A549 (cell line): ENCODE data around the gene CDS1. TPM values are rescaled to one million over a fixed set of nuclear protein-coding genes. Genes with fewer than 3 reads are reported as not detected.

Source experiments
- ATAC-seq, 2 experiments: fragments of 200-7000 bp in 1 of 2; fragments of >200 bp in 1 of 2; cut with Nextera tagmentation in 1 of 2; cut with Tn5 transposase in 1 of 2; 3 replicates each; pipeline versions ENCODE4 v1.8.0 to v1.9.1; 2018 to 2020; ENCODE audit warnings: mild to moderate bottlenecking in 1 of 2, moderate library complexity in 1 of 2
- CTCF ChIA-PET: fragments of 300-600 bp; sonication (Branson Sonifier 250); formaldehyde crosslinking; extraction: SDS; loops from one replicate; lab custom pipeline; 2021; ENCODE audit warnings: antibody characterized with exemption, inconsistent platforms; lab: Yijun Ruan, JAX
- POLR2A ChIA-PET: fragments of 350-600 bp; formaldehyde crosslinking; extraction: SDS; loops from one replicate; lab custom pipeline; 2021; ENCODE audit warnings: antibody characterized with exemption, inconsistent platforms; lab: Yijun Ruan, JAX
- DNase-seq, 2 experiments: peaks; one replicate each; pipeline versions ENCODE4 v3.0.0 to v3.0.0-alpha.2; 2011 to 2016; ENCODE audit warnings: low read depth in 1 of 2, low spot score in 1 of 2
- FAIRE-seq: peaks from 2 replicates; lab custom pipeline; 2011; peaks lifted over from hg19 to GRCh38; lab: Jason Lieb, UNC
- H3K27ac ChIP-seq, 2 experiments: fragments of >200 bp; sonication (Bioruptor Twin); formaldehyde crosslinking; 3 replicates each; pipeline ENCODE4 v1.5.1; 2016 to 2017
- H3K4me1 ChIP-seq: fragments of >200 bp; sonication (Bioruptor Twin); formaldehyde crosslinking; 3 replicates; pipeline ENCODE4 v1.6.1; 2016
- H3K4me2 ChIP-seq: fragments of >200 bp; sonication (Bioruptor Twin); formaldehyde crosslinking; 3 replicates; pipeline ENCODE4 v1.6.1; 2016
- H3K4me3 ChIP-seq: fragments of >200 bp; sonication (Bioruptor Twin); formaldehyde crosslinking; 3 replicates; pipeline ENCODE4 v1.5.1; 2016
- H3K9me3 ChIP-seq: fragments of >200 bp; sonication (Bioruptor Twin); formaldehyde crosslinking; 3 replicates; pipeline ENCODE4 v1.6.1; 2016
- CBX8 ChIP-seq: fragments of 200-600 bp; sonication (generic); IDR thresholded peaks from 2 replicates; pipeline ENCODE4 v1.6.1; 2016
- CHD4 ChIP-seq: fragments of 200-600 bp; sonication (generic); IDR thresholded peaks from 2 replicates; pipeline ENCODE4 v1.6.1; 2016; ENCODE audit warnings: antibody characterized with exemption, mild to moderate bottlenecking, borderline replicate concordance
- ESRRA ChIP-seq: fragments of 150-350 bp; IDR thresholded peaks from 2 replicates; pipeline ENCODE4 v1.6.1; 2014; ENCODE audit warnings: mild to moderate bottlenecking, low read length, borderline replicate concordance
- HES2 ChIP-seq: fragments of >200 bp; sonication (Bioruptor Twin); formaldehyde crosslinking; IDR thresholded peaks from 2 replicates; pipeline ENCODE4 v1.6.1; 2016
- HOXB13 ChIP-seq: fragments of 250-450 bp; sonication (Bioruptor Pico); IDR thresholded peaks from 2 replicates; pipeline ENCODE4 v1.5.0; 2020; ENCODE audit warnings: low read depth, mild to moderate bottlenecking, moderate library complexity
- NPAS2 ChIP-seq: fragments of 250-450 bp; sonication (Bioruptor Pico); IDR thresholded peaks from 2 replicates; pipeline ENCODE4 v1.8.0; 2022; ENCODE audit warnings: mild to moderate bottlenecking, moderate library complexity, borderline replicate concordance
- POLR2AphosphoS2 ChIP-seq: conservative IDR thresholded peaks from 2 replicates; pipeline ENCODE4 v1.6.1; 2012; ENCODE audit warnings: low read length, improper control_type of control experiment, inconsistent platforms
- RAD21 ChIP-seq, 2 experiments: fragments of >200 bp in 1 of 2; sonication (Bioruptor Twin) in 1 of 2; formaldehyde crosslinking in 1 of 2; IDR thresholded peaks in 1 of 2; conservative IDR thresholded peaks in 1 of 2; 2 replicates in 1 of 2; 3 replicates in 1 of 2; pipeline ENCODE4 v1.6.1; 2012 to 2018; ENCODE audit warnings: inconsistent platforms in 1 of 2
- SMC3 ChIP-seq: fragments of >200 bp; sonication (Bioruptor Twin); formaldehyde crosslinking; IDR thresholded peaks from 3 replicates; pipeline ENCODE4 v1.6.1; 2018; ENCODE audit warnings: inconsistent platforms
- TFCP2L1 ChIP-seq: fragments of 250-450 bp; sonication (Bioruptor Pico); IDR thresholded peaks from 2 replicates; pipeline ENCODE4 v1.5.0; 2021; ENCODE audit warnings: mild to moderate bottlenecking
- ZNF302 ChIP-seq: fragments of 250-450 bp; sonication (Bioruptor Pico); IDR thresholded peaks from 2 replicates; pipeline ENCODE4 v1.9.0; 2021; ENCODE audit warnings: inconsistent platforms, mild to moderate bottlenecking, moderate library complexity
- WGBS: methylation state at CpG from one replicate; pipeline ENCODE4 v1.1.6; 2017; ENCODE audit errors: missing lambda C conversion rate; 5-methylcytosine and 5-hydroxymethylcytosine counted together
- polyA plus RNA-seq, 4 experiments: library from polyadenylated mRNA; depleted of rRNA in 3 of 4; stranded (reverse); fragments of >200 nt; fragmentation: RNase III in 1 of 4; extraction: RNeasy Plus Mini Kit Qiagen cat#74134 plus additional on column Dnase treatment in 1 of 4; gene quantifications; 2 replicates in 3 of 4; 3 replicates in 1 of 4; pipeline ENCODE4 v1.2.3, GENCODE V29; 2011 to 2017
- TF ChIP-seq, protein P1 (sequence below): fragments of 250-450 bp; sonication (Bioruptor Pico); IDR thresholded peaks from 2 replicates; pipeline ENCODE4 v1.5.0; 2020; ENCODE audit warnings: low read depth, mild to moderate bottlenecking, moderate library complexity
- TF ChIP-seq, protein P2 (sequence below): IDR thresholded peaks from 2 replicates; pipeline ENCODE4 v1.6.1; 2012
- TF ChIP-seq, protein P3 (sequence below): fragments of >200 bp; sonication (Bioruptor Twin); formaldehyde crosslinking; IDR thresholded peaks from 3 replicates; pipeline ENCODE4 v1.5.1; 2016

CDS1 gene
- polyA plus RNA-seq, 2 of the 4 experiments (the other 2 are of a cell fraction), result 0.46 to 1.4 TPM

DNA sequence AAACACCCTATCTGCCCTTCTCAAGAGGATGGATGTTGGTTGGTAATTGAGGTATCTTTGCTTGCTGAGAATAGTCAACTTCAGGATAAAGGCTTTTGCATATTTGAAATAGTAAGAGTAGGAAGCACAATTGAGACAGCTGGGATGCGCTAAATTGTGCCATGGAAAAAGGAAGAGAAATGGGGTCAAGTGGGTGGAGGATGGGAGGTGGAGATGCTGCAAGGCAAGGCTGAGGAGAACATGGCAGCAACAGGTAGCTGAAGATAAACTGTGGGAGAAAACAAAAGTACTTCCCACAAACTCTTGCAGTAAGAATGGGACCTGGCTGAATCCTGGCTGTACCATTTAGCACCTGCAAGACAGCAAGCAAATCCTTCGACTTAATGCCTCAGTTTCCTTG is 13.9 kb upstream of the CDS1 start:
- no peak overlapping the region for H3K4me3 ChIP-seq
- WGBS, result 60% methylated on average over 2 of the region's 2 CpGs
- no peak for FAIRE-seq
- H3K4me2 ChIP-seq, result no peak overlapping the region
- H3K9me3 ChIP-seq, result no peaks in the 10 kb centered on the region
- ChIA-PET CTCF (no interaction called here), POLR2A (no interaction called here)
- no peak for TF ChIP-seq HES2
- no peak for TF ChIP-seq TFCP2L1 (CRISPR knock-in tag)
- TF ChIP-seq, protein P1, sequence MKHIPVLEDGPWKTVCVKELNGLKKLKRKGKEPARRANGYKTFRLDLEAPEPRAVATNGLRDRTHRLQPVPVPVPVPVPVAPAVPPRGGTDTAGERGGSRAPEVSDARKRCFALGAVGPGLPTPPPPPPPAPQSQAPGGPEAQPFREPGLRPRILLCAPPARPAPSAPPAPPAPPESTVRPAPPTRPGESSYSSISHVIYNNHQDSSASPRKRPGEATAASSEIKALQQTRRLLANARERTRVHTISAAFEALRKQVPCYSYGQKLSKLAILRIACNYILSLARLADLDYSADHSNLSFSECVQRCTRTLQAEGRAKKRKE (CRISPR knock-in tag), result no peak
- no peak for TF ChIP-seq POLR2AphosphoS2
- no peak overlapping the region for H3K27ac ChIP-seq
- no peak for ATAC-seq
- peaks cover 4% of the 10 kb centered on the region; the same call in 1 of the 3 replicates for H3K4me1 ChIP-seq
- no peak for DNase-seq

DNA sequence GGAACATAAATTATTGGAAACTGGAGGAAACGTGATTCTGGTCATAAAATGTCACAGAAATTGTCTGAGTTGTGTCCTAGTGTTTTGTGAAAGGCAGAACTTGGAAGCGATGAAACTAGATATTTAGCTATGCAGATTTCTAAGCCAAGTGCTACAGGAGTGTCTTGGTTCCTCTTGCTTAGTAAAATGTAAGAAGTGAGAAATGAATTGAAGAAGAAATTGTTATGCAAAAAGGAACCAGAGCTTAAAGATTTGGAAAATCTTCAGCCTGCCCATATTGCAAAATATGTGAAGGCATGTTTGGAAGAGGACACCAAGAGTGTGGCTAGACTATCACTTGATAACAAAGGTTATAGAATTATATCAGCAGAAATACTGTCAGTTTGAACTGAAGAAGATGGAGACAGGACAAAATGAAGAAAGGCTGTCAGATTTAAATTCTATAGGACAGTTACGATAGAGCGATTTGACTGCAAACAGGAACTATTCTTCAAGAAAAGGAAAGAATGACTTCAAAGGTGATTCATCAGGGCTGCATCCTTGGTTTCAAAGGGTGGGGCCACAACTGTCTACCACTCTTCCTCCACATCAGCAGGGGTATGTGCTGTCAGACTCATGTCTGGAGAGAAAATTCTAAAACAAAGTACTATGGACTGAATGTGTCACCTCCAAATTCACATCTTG is 9.4 kb upstream of the CDS1 start:
- FAIRE-seq, result no peak
- peaks cover 6% of the 10 kb centered on the region; the same call in 1 of the 3 replicates for H3K4me1 ChIP-seq
- TF ChIP-seq CHD4, result no peak
- no peak for TF ChIP-seq HOXB13 (CRISPR knock-in tag)
- no peak for TF ChIP-seq ESRRA
- TF ChIP-seq, protein P1 (CRISPR knock-in tag), result no peak
- TF ChIP-seq ZNF302 (CRISPR knock-in tag), result no peak
- TF ChIP-seq, protein P2, sequence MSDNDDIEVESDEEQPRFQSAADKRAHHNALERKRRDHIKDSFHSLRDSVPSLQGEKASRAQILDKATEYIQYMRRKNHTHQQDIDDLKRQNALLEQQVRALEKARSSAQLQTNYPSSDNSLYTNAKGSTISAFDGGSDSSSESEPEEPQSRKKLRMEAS, result no peak
- TF ChIP-seq, all 56 proteins: peak for 0
- ATAC-seq (peak in 1 of 2 experiments; percentile 37; a peak in 1 of 6 replicates), DNase-seq (peak in 1 of 2 experiments; percentile 36)
- 67% methylated on average over 4 of the region's 4 CpGs for WGBS
- Histone ChIP-seq H3K27ac (no peak overlapping the region), H3K4me2 (no peak overlapping the region), H3K9me3 (no peaks in the 10 kb centered on the region), H3K4me3 (no peak overlapping the region)
- ChIA-PET CTCF (no interaction called here), POLR2A (no interaction called here)

- FAIRE-seq (no peak), ATAC-seq (no peak), DNase-seq (no peak)
- POLR2A ChIA-PET, result no interaction called here
- CTCF ChIA-PET, result no interaction called here
- H3K27ac ChIP-seq, result no peak overlapping the region
- H3K9me3 ChIP-seq, result no peaks in the 10 kb centered on the region
- no peak overlapping the region for H3K4me3 ChIP-seq
- WGBS, result 80% methylated on average over 6 of the region's 6 CpGs
- no peak for TF ChIP-seq CBX8
- TF ChIP-seq, all 56 proteins: peak for 0
- Histone ChIP-seq H3K4me1 (peaks cover 6% of the 10 kb centered on the region; the same call in 1 of the 3 replicates), H3K4me2 (no peak overlapping the region)
Observed at GRCh38 chr4:84574069-84574720, 8.7 kb upstream of the CDS1 start.

- H3K27ac ChIP-seq, result no peak overlapping the region
- no peak for FAIRE-seq
- peaks cover 5% of the 10 kb centered on the region; the same call in 1 of the 3 replicates for H3K4me1 ChIP-seq
- TF ChIP-seq, protein P3, sequence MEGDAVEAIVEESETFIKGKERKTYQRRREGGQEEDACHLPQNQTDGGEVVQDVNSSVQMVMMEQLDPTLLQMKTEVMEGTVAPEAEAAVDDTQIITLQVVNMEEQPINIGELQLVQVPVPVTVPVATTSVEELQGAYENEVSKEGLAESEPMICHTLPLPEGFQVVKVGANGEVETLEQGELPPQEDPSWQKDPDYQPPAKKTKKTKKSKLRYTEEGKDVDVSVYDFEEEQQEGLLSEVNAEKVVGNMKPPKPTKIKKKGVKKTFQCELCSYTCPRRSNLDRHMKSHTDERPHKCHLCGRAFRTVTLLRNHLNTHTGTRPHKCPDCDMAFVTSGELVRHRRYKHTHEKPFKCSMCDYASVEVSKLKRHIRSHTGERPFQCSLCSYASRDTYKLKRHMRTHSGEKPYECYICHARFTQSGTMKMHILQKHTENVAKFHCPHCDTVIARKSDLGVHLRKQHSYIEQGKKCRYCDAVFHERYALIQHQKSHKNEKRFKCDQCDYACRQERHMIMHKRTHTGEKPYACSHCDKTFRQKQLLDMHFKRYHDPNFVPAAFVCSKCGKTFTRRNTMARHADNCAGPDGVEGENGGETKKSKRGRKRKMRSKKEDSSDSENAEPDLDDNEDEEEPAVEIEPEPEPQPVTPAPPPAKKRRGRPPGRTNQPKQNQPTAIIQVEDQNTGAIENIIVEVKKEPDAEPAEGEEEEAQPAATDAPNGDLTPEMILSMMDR, result peak; percentile 58
- TF ChIP-seq RAD21 (conservative IDR thresholded peaks at IDR 0.05 in 1 of 2, IDR thresholded peaks at IDR 0.05 in 1 of 2), result peak; percentile 49 to 56
- peak; percentile 46; the same call in 2 of the 3 replicates for TF ChIP-seq SMC3
- no peak for TF ChIP-seq NPAS2
- no peak overlapping the region for H3K4me3 ChIP-seq
- peak; percentile 13 to 31 for DNase-seq
- ChIA-PET POLR2A (interaction anchor here (0.5 to 1.0 kb wide), 2 partner anchors 388 to 1031 kb away, joined by 4 to 5 read pairs; partner anchors contain the start of gene WDFY3), CTCF (interaction anchor here (0.8 to 1.9 kb wide), 9 partner anchors 10 to 454 kb away, joined by 3 to 9 read pairs (median 4); no protein-coding TSS in a partner anchor)
- no peak overlapping the region for H3K4me2 ChIP-seq
- 52% methylated on average over 4 of the region's 4 CpGs for WGBS
- ATAC-seq, result no peak
- H3K9me3 ChIP-seq, result no peaks in the 10 kb centered on the region
Observed at GRCh38 chr4:84578540-84579402, 4.2 kb upstream of the CDS1 start.
